Activated naive CD4-positive, alpha-beta T cell (primary cell): ENCODE results near the gene CNGA3.

Source experiments
- DNase-seq, 4 experiments: peaks; one replicate each; lab custom pipeline; 2025; lab: John Stamatoyannopoulos, UW

CNGA3 gene

DNA sequence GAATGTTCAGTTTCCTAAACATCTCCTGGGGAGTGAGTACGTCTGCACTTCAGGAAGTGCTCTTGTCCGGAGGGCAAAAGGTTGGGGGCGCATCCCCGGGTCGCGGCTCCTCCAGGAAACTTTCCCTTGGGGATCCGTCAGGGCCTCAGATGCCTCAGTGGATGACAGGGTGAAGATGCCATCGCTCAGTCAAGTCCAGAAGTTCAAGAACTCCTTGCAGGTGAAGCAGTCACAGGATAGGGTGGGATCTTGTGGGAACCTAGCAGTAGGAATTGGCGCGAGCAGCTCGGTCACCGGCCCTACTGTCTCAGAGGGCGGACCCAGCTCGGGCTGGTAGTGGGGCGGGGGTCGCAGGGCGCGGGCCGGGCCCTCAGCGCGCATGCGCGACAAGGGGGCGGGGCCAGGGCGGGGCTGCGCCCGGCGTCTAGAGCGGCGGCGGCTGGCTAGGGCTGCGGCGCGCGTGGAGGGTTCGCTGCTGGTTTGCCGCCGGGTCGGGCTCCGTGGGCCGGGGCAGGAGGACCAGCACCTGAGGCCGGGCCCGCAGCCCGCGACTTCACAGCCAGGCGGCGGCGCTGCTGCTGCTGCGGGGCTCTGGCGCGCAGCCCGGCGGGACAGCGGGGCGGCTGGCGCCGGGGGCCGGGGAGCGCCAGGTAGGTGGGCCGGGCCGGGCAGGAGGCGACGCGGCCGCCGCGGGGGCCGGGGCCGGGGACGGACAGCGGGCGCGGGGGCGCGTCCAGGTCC, 98.3 kb downstream of the CNGA3 start, which contains the start of gene INPP4A:
INPP4A (plus strand) TSS at position 423 of the 741 bp plus-strand sequence. CDS start 75,191 bp downstream, outside the sequence.
- peak; percentile 58 to 75 (median 63) for DNase-seq

- no peak for DNase-seq
Observed at GRCh38 chr2:98445177-98445682, 99.0 kb downstream of the CNGA3 start.

DNA sequence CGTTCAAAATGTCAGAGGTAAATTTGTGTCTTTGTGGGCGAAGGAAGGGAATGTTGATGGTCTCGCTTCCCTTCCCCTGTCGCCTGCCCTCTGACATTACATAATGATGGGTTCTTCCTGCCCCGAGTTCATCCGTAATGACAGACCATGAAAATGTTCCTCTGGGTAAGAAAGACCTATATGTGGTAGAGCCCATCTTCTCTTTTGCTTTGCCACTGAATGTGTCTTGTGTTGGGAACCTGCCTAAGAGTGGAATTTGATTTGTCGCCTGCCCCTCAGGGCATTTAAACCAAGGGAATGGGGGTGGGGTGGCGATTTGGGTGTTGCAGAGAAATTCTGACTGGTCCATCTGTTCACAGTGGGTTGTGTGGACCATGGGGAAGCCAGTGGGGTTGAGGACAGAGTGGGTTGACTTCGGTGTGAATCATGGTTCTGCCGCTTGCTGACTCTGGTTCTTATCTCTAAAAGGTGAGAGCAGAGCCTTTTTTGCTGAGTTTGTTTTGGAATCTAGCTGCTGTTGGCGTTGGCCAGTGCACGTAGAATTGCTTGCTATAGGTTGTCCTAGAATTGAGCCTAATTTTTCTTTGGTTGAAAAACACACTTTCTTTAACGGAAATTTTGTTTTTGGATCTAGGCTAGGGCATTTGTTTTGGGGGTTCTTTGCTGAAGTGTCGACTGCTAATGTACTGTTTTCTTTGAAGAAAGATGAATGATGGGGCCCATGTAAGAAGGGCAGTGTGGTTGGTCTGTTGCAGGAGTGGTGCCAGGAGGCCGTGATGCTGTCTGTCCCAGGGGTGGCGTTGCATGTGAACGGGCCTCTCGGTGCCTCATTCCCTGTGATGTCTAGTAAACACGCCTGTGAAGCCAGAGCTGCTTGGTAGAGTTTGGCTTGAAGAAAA, 99.7 kb downstream of the CNGA3 start:
- DNase-seq, result no peak

- DNase-seq, result no peak
Observed at GRCh38 chr2:98446850-98447249, 100.6 kb downstream of the CNGA3 start.
